ENCODE measurements around the gene EIF5. TPM values are rescaled to one million over a fixed set of nuclear protein-coding genes. Genes with fewer than 3 reads are reported as not detected.

The EIF5 gene
- total and polyA plus RNA-seq, 2 of the 8 experiments (the other 6 are each of a cell fraction or from before 2014, with no cell fraction given): 179 to 323 TPM

- peak overlapping the region; percentile 17 for H4K91ac ChIP-seq (replicated peaks; ENCODE audit: insufficient read length, low read length)
- no peak for TF ChIP-seq PHF8 (conservative IDR thresholded peaks at IDR 0.05; ENCODE audit: low read depth, low read length)
- TF ChIP-seq SP1 (IDR thresholded peaks at IDR 0.05; ENCODE audit: low read depth, low read length): no peak
- no peak for TF ChIP-seq POLR2A (IDR thresholded peaks at IDR 0.05; ENCODE audit: control extremely low read depth in 1 of 2, low read depth in 2 of 2, low read length in 2 of 2)
- TF ChIP-seq SRF (IDR thresholded peaks at IDR 0.05; ENCODE audit: low read depth, low read length): no peak
- no peak for TF ChIP-seq EZH2 (IDR thresholded peaks at IDR 0.05; ENCODE audit: low read depth, low read length, severe bottlenecking)
- TF ChIP-seq GABPA (IDR thresholded peaks at IDR 0.05; ENCODE audit: borderline replicate concordance, insufficient read depth, low read length): no peak
- no peak for TF ChIP-seq ATF2 (IDR thresholded peaks at IDR 0.05; ENCODE audit: low read length)
- no peak for TF ChIP-seq MAFK (IDR thresholded peaks at IDR 0.05; ENCODE audit: low read depth, low read length)
- TF ChIP-seq TBP (IDR thresholded peaks at IDR 0.05; ENCODE audit: low read depth, low read length): no peak
- no peak for TF ChIP-seq CHD2 (IDR thresholded peaks at IDR 0.05; ENCODE audit: low read length)
- TF ChIP-seq SUZ12 (IDR thresholded peaks at IDR 0.05; ENCODE audit: low read length): no peak
Observed at GRCh38 chr14:103317976-103318580, 16.0 kb upstream of the EIF5 start.

More at GRCh38 chr14:103317976-103318580, 16.0 kb upstream of the EIF5 start:
- Histone ChIP-seq H3K9me3 (ENCODE audit: insufficient read depth in 2 of 2, low read depth in 1 of 2, low read length in 1 of 2) (no peaks in the 10 kb centered on the region), H2BK15ac (ENCODE audit: low read length) (no peak overlapping the region), H3K4me2 (ENCODE audit: insufficient read depth in 1 of 2, low read depth in 2 of 2, low read length in 2 of 2) (0 out of 4 replicates have a peak overlapping the region, but pooled peaks of 1 of the 2 experiments have one; percentile 14), H2AK5ac (ENCODE audit: low read depth, low read length) (no peak overlapping the region), H3K56ac (replicated peaks; ENCODE audit: insufficient read length, low read depth, low read length) (no peak overlapping the region), H3K23me2 (ENCODE audit: low read depth, low read length) (no peaks in the 10 kb centered on the region), H3K4me3 (ENCODE audit: extremely low read depth in 1 of 4, insufficient read depth in 2 of 4, low read depth in 3 of 4, low read length in 4 of 4) (no peak overlapping the region), H3K9ac (replicated peaks in 1 of 4; ENCODE audit: extremely low read depth in 1 of 4, low read depth in 3 of 4, low read length in 3 of 4) (no peak overlapping the region), H2BK120ac (replicated peaks; ENCODE audit: low read depth, low read length) (no peak overlapping the region), H3K79me2 (ENCODE audit: control insufficient read depth in 1 of 2, insufficient read depth in 2 of 2, low read length in 2 of 2) (no peaks in the 10 kb centered on the region), H3K27ac (ENCODE audit: low read depth, low read length) (no peak overlapping the region), H3K79me1 (ENCODE audit: low read depth, low read length) (no peaks in the 10 kb centered on the region), H4K5ac (ENCODE audit: insufficient read length, low read depth, low read length) (no peak overlapping the region), H3K4ac (replicated peaks; ENCODE audit: insufficient read length, low read depth, low read length) (no peak overlapping the region), H3K36me3 (ENCODE audit: control insufficient read depth in 2 of 4, insufficient read depth in 4 of 4, low read length in 3 of 4) (no peaks in the 10 kb centered on the region), H3K27me3 (replicated peaks in 1 of 4; ENCODE audit: control insufficient read depth in 3 of 4, extremely low read depth in 1 of 4, insufficient read depth in 3 of 4, low read length in 3 of 4) (no peaks in the 10 kb centered on the region), H4K20me1 (replicated peaks in 1 of 2; ENCODE audit: control insufficient read depth in 1 of 2, insufficient read depth in 2 of 2, low read length in 2 of 2) (no peaks in the 10 kb centered on the region), H4K8ac (ENCODE audit: extremely low read depth, insufficient read depth, low read length) (no peak overlapping the region), H2BK20ac (ENCODE audit: low read length) (no peak overlapping the region), H3K23ac (ENCODE audit: insufficient read length) (no peak overlapping the region), H2BK12ac (ENCODE audit: low read depth, low read length) (peak overlapping the region; percentile 14; the same call in 1 of the 2 replicates), H2AFZ (ENCODE audit: low read length) (no peak overlapping the region), H3K18ac (ENCODE audit: extremely low read depth, low read length) (no peak overlapping the region), H2BK5ac (ENCODE audit: low read depth, low read length) (0 out of 2 replicates have a peak overlapping the region, but pooled peaks have one; percentile 24), H3K14ac (ENCODE audit: insufficient read length) (no peak overlapping the region), H3K4me1 (replicated peaks in 1 of 4; ENCODE audit: control insufficient read depth in 3 of 4, insufficient read depth in 4 of 4, low read length in 3 of 4) (peaks cover 4 to 17% (median 7%) of the 10 kb centered on the region in 4 experiments)
- POLR2A ChIA-PET (ENCODE audit: partially characterized antibody): interaction anchor here (0.7 to 15.8 kb wide), 3 partner anchors 8 to 23 kb away, joined by 3 to 229 read pairs (median 12); partner anchors contain the start of gene EIF5
- FAIRE-seq (no peak), DNase-seq (ENCODE audit: low read depth in 1 of 2, low spot score in 2 of 2) (no peak)
- CTCF ChIA-PET (ENCODE audit: partially characterized antibody): interaction anchor here (0.9 kb wide), 1 partner anchor 18 kb away, joined by 3 read pairs; no protein-coding TSS in a partner anchor
- 92% methylated on average over 9 of the region's 10 CpGs; no CpG with 5 or more reads in 1 of the 2 experiments for WGBS, 2 experiments (ENCODE audit: extremely low coverage in 1 of 2, insufficient coverage in 1 of 2, insufficient read length in 1 of 2, insufficient replicate concordance in 2 of 2, low coverage in 1 of 2, low lambda C conversion rate in 2 of 2, missing lambda C conversion rate in 1 of 2)
